CD14-positive monocyte (primary cell): Measurements from ENCODE around the gene IGFL1. TPM values are rescaled to one million over a fixed set of nuclear protein-coding genes. Genes with fewer than 3 reads are reported as not detected.

ENCODE experiments used
- DNase-seq, 3 donors: peaks; one replicate each; pipeline ENCODE4 v3.0.0-alpha.2; 2011 to 2022
- H2AFZ ChIP-seq: 2 replicates; pipeline ENCODE4 v1.6.0; 2012; ENCODE audit warnings: mild to moderate bottlenecking, low read depth, low read length, inconsistent platforms; ENCODE audit not compliant: insufficient read depth, poor library complexity, severe bottlenecking
- H3K27ac ChIP-seq, 2 donors: 1 replicate in 1 of 2; 2 replicates in 1 of 2; pipeline ENCODE4 v1.5.1; 2012 to 2013; ENCODE audit warnings: low read length in 2 of 2, control low read depth in 1 of 2, inconsistent platforms in 1 of 2, low read depth in 1 of 2, mild to moderate bottlenecking in 1 of 2
- H3K27me3 ChIP-seq, 2 donors: one replicate each; pipeline versions ENCODE4 v1.6.0 to v1.6.1; 2011 to 2013; ENCODE audit warnings: low read length in 2 of 2; ENCODE audit not compliant: control insufficient read depth in 2 of 2, insufficient read depth in 2 of 2
- H3K36me3 ChIP-seq, 2 donors: replicated peaks in 1 of 2; 1 replicate in 1 of 2; 2 replicates in 1 of 2; pipeline versions ENCODE4 v1.5.1 to v1.6.1; 2012 to 2013; ENCODE audit warnings: low read length in 2 of 2, control low read depth in 1 of 2, inconsistent platforms in 1 of 2, mild to moderate bottlenecking in 1 of 2; ENCODE audit not compliant: insufficient read depth in 2 of 2, control insufficient read depth in 1 of 2
- H3K4me1 ChIP-seq, 2 donors: 1 replicate in 1 of 2; 2 replicates in 1 of 2; pipeline versions ENCODE4 v1.5.1 to v1.6.1; 2012 to 2013; ENCODE audit warnings: low read length in 2 of 2, control low read depth in 1 of 2, inconsistent platforms in 1 of 2, mild to moderate bottlenecking in 1 of 2, moderate library complexity in 1 of 2; ENCODE audit not compliant: insufficient read depth in 2 of 2, control insufficient read depth in 1 of 2
- H3K4me2 ChIP-seq: replicated peaks from 2 replicates; pipeline ENCODE3; 2012; ENCODE audit warnings: low read length, moderate library complexity, mild to moderate bottlenecking; ENCODE audit not compliant: poor library complexity, severe bottlenecking; ENCODE audit errors: extremely low read depth
- H3K4me3 ChIP-seq, 3 experiments: fragments of 200-600 bp in 1 of 3; sonication (generic) in 1 of 3; replicated peaks in 1 of 3; 1 replicate in 2 of 3; 2 replicates in 1 of 3; pipeline ENCODE4 v1.5.1; 2011 to 2013; ENCODE audit warnings: low read length in 3 of 3, mild to moderate bottlenecking in 3 of 3, control low read depth in 2 of 3, low read depth in 2 of 3, inconsistent platforms in 1 of 3, moderate library complexity in 1 of 3
- H3K79me2 ChIP-seq: 2 replicates; pipeline ENCODE4 v1.6.0; 2012; ENCODE audit warnings: mild to moderate bottlenecking, control low read depth, inconsistent platforms, low read length, moderate library complexity; ENCODE audit not compliant: insufficient read depth
- H3K9ac ChIP-seq: 2 replicates; pipeline ENCODE4 v1.6.0; 2017; ENCODE audit warnings: low read length, mild to moderate bottlenecking; ENCODE audit not compliant: insufficient read depth, poor library complexity, severe bottlenecking
- H3K9me3 ChIP-seq, 2 donors: replicated peaks in 1 of 2; 1 replicate in 1 of 2; 2 replicates in 1 of 2; pipeline versions ENCODE4 v1.5.1 to v1.6.1; 2012 to 2013; ENCODE audit warnings: low read length in 2 of 2, control low read depth in 1 of 2; ENCODE audit not compliant: control insufficient read depth in 1 of 2, insufficient read depth in 1 of 2
- H4K20me1 ChIP-seq: 2 replicates; pipeline ENCODE4 v1.6.0; 2012; ENCODE audit warnings: mild to moderate bottlenecking, low read length, control low read depth, moderate library complexity; ENCODE audit not compliant: insufficient read depth
- H3K27ac Mint-ChIP-seq, 7 donors: one replicate each; pipeline ENCODE4 v1.8.0; 2020; ENCODE audit warnings: mild to moderate bottlenecking in 7 of 7, mixed read lengths in 7 of 7, moderate library complexity in 6 of 7, inconsistent platforms in 2 of 7
- H3K27me3 Mint-ChIP-seq, 3 donors: one replicate each; pipeline ENCODE4 v1.8.0; 2021 to 2022; ENCODE audit warnings: low read depth in 3 of 3, mild to moderate bottlenecking in 3 of 3, mixed read lengths in 3 of 3, moderate library complexity in 3 of 3, inconsistent platforms in 1 of 3
- H3K36me3 Mint-ChIP-seq, 2 donors: one replicate each; pipeline ENCODE4 v1.8.0; 2020; ENCODE audit warnings: mixed read lengths in 2 of 2, inconsistent platforms in 1 of 2, mild to moderate bottlenecking in 1 of 2
- H3K4me1 Mint-ChIP-seq: one replicate; pipeline ENCODE4 v1.8.0; 2020; ENCODE audit warnings: mild to moderate bottlenecking, mixed read lengths
- H3K4me3 Mint-ChIP-seq, 2 donors: one replicate each; pipeline ENCODE4 v1.8.0; 2020; ENCODE audit warnings: mild to moderate bottlenecking in 2 of 2, mixed read lengths in 2 of 2, moderate library complexity in 1 of 2
- H3K9me3 Mint-ChIP-seq, 7 donors: one replicate each; pipeline ENCODE4 v1.8.0; 2020 to 2022; ENCODE audit warnings: mixed read lengths in 7 of 7, mild to moderate bottlenecking in 6 of 7, moderate library complexity in 6 of 7, inconsistent platforms in 2 of 7
- WGBS: methylation state at CpG from one replicate; pipeline ENCODE4 v1.1.5; 2013; ENCODE audit warnings: missing lambda C conversion rate; ENCODE audit not compliant: insufficient coverage; 5-methylcytosine and 5-hydroxymethylcytosine counted together
- intact Hi-C, 2 donors: fragments of 100-400 bp; cut with micrococcal nuclease; formaldehyde crosslinking; loops; one replicate each; pipeline versions ENCODE4 v1.15.0 to v1.15.1; 2023
- polyA plus RNA-seq, 3 donors: library from polyadenylated mRNA; depleted of rRNA in 1 of 3; unstranded in 2 of 3; stranded (reverse) in 1 of 3; fragments of 300-500 nt in 2 of 3; fragments of >200 nt in 1 of 3; fragmentation: Illumina TruSeq in 2 of 3; gene quantifications; 1 replicate in 2 of 3; 2 replicates in 1 of 3; pipeline ENCODE4 v1.2.3, GENCODE V29; 2012 to 2021
- TF ChIP-seq, protein P1 (sequence below): fragments of 200-600 bp; IDR thresholded peaks from one replicate; pipeline ENCODE4 v1.8.0; 2022; ENCODE audit warnings: antibody characterized with exemption, mild to moderate bottlenecking

Gene IGFL1
- polyA plus RNA-seq, 3 donors: not detected

DNA sequence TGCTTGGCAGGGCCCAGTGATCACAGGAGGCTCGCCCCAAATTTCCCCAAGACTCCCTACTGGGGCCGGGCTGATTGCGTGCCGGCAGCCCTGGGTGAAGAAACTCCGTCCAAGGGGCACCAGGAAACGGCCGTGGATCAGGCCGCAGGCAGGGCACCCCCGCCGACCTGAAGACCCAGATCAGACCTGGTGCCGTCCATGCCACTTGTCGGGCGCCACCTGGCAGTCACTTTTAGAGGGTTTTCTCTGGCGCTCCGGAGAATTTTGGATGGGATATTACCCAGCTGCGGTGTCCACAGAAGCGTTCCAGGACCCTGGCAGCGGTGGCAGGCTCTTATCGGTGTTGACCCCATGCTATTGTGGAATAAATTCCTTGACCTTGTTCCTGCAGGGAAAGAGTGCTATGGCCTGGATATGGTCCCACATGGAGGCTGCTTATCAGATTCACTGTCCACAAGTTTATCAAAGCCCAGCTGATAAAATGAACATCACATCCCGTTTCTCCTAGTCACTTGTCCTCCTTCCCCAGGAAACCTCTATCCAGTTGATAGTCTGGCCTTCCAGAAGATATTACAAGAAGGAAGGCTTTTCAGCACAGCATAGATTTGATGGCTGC, 43.3 kb upstream of the IGFL1 start:
- WGBS: 94% methylated on average over 19 of the region's 20 CpGs
- TF ChIP-seq, protein P1, sequence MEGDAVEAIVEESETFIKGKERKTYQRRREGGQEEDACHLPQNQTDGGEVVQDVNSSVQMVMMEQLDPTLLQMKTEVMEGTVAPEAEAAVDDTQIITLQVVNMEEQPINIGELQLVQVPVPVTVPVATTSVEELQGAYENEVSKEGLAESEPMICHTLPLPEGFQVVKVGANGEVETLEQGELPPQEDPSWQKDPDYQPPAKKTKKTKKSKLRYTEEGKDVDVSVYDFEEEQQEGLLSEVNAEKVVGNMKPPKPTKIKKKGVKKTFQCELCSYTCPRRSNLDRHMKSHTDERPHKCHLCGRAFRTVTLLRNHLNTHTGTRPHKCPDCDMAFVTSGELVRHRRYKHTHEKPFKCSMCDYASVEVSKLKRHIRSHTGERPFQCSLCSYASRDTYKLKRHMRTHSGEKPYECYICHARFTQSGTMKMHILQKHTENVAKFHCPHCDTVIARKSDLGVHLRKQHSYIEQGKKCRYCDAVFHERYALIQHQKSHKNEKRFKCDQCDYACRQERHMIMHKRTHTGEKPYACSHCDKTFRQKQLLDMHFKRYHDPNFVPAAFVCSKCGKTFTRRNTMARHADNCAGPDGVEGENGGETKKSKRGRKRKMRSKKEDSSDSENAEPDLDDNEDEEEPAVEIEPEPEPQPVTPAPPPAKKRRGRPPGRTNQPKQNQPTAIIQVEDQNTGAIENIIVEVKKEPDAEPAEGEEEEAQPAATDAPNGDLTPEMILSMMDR: no peak
- H3K4me1 ChIP-seq: peaks cover 16 to 17% of the 10 kb centered on the region in 2 donors
- no peak for DNase-seq
- Mint-ChIP-seq H3K9me3 (peaks cover 0 to 3% (median 0%) of the 10 kb centered on the region in 7 donors), H3K4me1 (peaks cover 25% of the 10 kb centered on the region), H3K27ac (peak overlapping the region in 1 of 7 donors; percentile 53), H3K4me3 (no peak overlapping the region), H3K27me3 (peaks cover 18 to 28% (median 24%) of the 10 kb centered on the region in 3 donors), H3K36me3 (no peaks in the 10 kb centered on the region)
- H3K79me2 ChIP-seq: no peaks in the 10 kb centered on the region
- H3K27me3 ChIP-seq: peaks cover 2 to 4% of the 10 kb centered on the region in 2 donors
- no peaks in the 10 kb centered on the region for H3K9me3 ChIP-seq
- H3K4me2 ChIP-seq: no peak overlapping the region
- H3K4me3 ChIP-seq: no peak overlapping the region
- no peak overlapping the region for H3K27ac ChIP-seq
- H4K20me1 ChIP-seq: no peaks in the 10 kb centered on the region
- intact Hi-C loops: loop anchor here in 1 of 2 donors (10.0 kb wide), 1 partner anchor 111 kb away; no protein-coding TSS in a partner anchor
- H3K36me3 ChIP-seq: no peaks in the 10 kb centered on the region
- H3K9ac ChIP-seq: no peak overlapping the region
- H2AFZ ChIP-seq: no peak overlapping the region

- H3K4me3 ChIP-seq: no peak overlapping the region
- no peaks in the 10 kb centered on the region for H3K36me3 ChIP-seq
- peaks cover 2 to 4% of the 10 kb centered on the region in 2 donors for H3K27me3 ChIP-seq
- Mint-ChIP-seq H3K9me3 (peaks cover 0 to 3% (median 0%) of the 10 kb centered on the region in 7 donors), H3K27ac (peak overlapping the region in 1 of 7 donors; percentile 53), H3K4me1 (peaks cover 20% of the 10 kb centered on the region), H3K27me3 (peaks cover 17 to 24% (median 22%) of the 10 kb centered on the region in 3 donors), H3K36me3 (no peaks in the 10 kb centered on the region), H3K4me3 (no peak overlapping the region)
- no CpG with 5 or more reads among the region's 5 CpGs for WGBS
- H3K9me3 ChIP-seq: no peaks in the 10 kb centered on the region
- intact Hi-C loops: loop anchor here in 1 of 2 donors (10.0 kb wide), 1 partner anchor 112 kb away; no protein-coding TSS in a partner anchor
- H3K79me2 ChIP-seq: no peaks in the 10 kb centered on the region
- H3K4me1 ChIP-seq: peaks cover 12 to 15% of the 10 kb centered on the region in 2 donors
- H3K9ac ChIP-seq: no peak overlapping the region
- H3K4me2 ChIP-seq: no peak overlapping the region
- no peak overlapping the region for H3K27ac ChIP-seq
- TF ChIP-seq, protein P1: no peak
- no peak overlapping the region for H2AFZ ChIP-seq
- H4K20me1 ChIP-seq: no peaks in the 10 kb centered on the region
- no peak for DNase-seq
Observed at GRCh38 chr19:46186717-46187101, 42.8 kb upstream of the IGFL1 start.
